ENCODE data around the gene PTPN13.

DNA sequence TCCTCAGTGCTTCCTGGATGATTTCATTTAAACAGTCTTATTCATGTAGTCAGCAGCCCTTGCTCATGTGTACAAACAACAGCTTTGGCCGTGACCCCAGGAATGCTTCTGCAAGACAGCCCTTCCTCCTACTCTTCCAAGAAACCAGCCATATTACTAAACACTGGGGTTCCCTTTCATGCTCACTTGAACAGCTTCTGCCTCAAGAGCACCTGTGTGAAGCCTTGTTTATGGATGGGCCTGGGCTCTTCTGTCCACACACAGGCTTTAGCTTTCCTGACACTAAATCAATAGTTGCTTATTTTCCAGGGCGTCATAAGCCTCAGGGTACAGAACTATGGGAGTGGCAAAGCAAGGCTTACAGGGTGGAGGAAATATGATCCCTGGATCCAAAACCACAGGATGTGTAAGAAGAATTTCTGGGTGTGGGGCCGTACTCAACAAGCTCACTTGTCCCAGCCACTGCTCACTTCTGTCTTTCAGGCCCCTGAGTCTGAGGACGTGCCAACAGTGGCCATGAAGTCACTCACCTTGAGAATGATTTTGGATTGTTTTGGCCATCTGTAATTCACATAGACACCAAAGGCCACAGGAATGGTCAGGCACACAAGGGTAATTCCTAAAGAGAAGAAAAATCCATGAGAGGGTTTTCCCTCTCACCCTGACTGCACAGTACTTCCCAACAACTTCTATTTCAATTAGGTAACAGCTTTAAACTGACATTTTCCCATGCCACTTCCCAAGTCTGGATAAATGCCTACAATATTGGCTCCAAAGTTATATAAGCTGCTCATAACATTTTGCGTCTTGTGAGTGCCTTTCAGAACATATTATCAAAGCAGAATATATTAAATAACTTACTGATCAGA lies 237.4 kb downstream of the PTPN13 start:
- TF ChIP-seq POLR2A (IDR thresholded peaks at IDR 0.05) (no peak), CTCF (IDR thresholded peaks at IDR 0.05) (no peak), POLR2AphosphoS5 (IDR thresholded peaks at IDR 0.05; ENCODE audit: insufficient read depth in 1 of 2, low read depth in 1 of 2) (no peak)
